ENCODE results near the gene XRCC1. TPM values are rescaled to one million over a fixed set of nuclear protein-coding genes. Genes with fewer than 3 reads are reported as not detected.

Gene XRCC1
- total RNA-seq, 2 donors from 2014 or later: 22.3 to 40.7 TPM

DNA sequence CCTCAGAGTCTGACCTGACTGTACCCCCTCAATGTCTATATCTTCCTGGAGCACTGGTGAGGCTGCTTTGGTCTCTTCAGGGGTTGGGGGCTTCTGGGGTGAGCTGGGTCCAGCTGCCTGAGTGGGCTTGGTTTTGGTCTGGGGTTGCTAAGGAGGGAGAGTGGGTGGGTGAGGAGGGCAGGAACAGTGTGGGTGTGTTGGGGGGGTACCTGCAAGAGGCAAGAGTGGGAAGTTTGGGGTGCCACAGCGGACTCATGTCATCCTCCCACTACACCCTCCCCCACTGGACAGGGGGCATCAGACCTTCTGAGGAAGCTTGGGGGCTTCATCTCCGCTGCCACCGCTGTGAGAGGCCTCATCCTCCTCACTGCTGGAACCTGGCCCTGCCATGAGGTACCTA, 28.7 kb downstream of the XRCC1 start:
- Histone ChIP-seq H3K36me3 (peaks cover 5% of the 10 kb centered on the region), H3K9ac (ENCODE audit: low read depth in 2 of 2, low read length in 2 of 2) (no peak overlapping the region), H3K4me3 (no peak overlapping the region), H3K9me3 (no peaks in the 10 kb centered on the region), H3K27me3 (no peaks in the 10 kb centered on the region), H3K4me1 (no peaks in the 10 kb centered on the region), H3K27ac (no peak overlapping the region)
- intact Hi-C loops (cut with DNase I): loop anchor here (10.0 kb wide), 1 partner anchor 258 kb away; the partner anchor contains the start of gene LYPD5
- no peak for DNase-seq
- TF ChIP-seq, protein P1, sequence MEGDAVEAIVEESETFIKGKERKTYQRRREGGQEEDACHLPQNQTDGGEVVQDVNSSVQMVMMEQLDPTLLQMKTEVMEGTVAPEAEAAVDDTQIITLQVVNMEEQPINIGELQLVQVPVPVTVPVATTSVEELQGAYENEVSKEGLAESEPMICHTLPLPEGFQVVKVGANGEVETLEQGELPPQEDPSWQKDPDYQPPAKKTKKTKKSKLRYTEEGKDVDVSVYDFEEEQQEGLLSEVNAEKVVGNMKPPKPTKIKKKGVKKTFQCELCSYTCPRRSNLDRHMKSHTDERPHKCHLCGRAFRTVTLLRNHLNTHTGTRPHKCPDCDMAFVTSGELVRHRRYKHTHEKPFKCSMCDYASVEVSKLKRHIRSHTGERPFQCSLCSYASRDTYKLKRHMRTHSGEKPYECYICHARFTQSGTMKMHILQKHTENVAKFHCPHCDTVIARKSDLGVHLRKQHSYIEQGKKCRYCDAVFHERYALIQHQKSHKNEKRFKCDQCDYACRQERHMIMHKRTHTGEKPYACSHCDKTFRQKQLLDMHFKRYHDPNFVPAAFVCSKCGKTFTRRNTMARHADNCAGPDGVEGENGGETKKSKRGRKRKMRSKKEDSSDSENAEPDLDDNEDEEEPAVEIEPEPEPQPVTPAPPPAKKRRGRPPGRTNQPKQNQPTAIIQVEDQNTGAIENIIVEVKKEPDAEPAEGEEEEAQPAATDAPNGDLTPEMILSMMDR (IDR thresholded peaks at IDR 0.05): no peak

DNA sequence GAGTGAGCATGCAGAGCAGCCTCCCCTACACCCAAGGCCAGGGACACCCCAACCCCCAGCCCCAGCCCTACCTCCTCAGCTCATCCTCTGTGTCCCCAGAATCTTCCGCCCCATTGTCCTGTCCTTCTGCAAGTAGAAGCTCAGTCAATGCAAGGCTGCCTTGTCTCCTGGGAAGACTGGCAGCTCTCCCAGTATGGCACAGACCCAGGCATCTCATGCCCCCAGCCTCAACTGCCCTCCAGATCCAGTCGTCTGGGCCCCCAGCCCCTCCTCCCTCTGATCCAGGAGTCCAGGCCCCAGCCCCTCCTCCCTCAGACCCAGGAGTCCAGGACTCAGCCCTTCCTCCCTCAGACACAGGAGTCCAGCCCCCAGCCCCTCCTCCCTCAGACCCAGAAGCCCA, 29.3 kb downstream of the XRCC1 start:
- DNase-seq: no peak
- Histone ChIP-seq H3K9ac (ENCODE audit: low read depth in 2 of 2, low read length in 2 of 2) (no peak overlapping the region), H3K9me3 (no peaks in the 10 kb centered on the region), H3K27ac (no peak overlapping the region), H3K36me3 (no peaks in the 10 kb centered on the region), H3K4me1 (no peaks in the 10 kb centered on the region), H3K27me3 (no peaks in the 10 kb centered on the region), H3K4me3 (no peak overlapping the region)
- intact Hi-C loops (cut with DNase I): loop anchor here (10.0 kb wide), 1 partner anchor 259 kb away; the partner anchor contains the start of gene LYPD5
- TF ChIP-seq, protein P1 (IDR thresholded peaks at IDR 0.05): no peak

DNA sequence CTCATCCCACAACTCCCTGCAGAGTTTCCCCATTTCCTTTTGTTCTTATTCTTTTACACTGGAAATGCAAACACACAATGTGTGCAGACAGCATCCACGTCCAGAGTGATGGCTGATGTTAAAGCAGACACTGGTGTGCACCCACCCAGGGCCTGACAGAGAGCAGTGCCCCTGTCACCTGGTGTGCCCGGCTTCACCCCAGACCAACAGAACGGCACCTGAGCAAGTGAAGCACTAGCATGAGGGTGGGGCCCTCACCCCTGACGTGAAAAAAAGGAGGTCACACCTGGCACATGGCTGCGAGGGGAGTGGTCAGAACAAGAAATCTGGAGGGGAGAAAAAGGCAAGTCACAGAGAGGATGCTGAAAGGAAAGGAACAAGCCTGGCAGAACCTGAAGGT, 30.1 kb downstream of the XRCC1 start:
- Histone ChIP-seq H3K9ac (ENCODE audit: low read depth in 2 of 2, low read length in 2 of 2) (no peak overlapping the region), H3K4me1 (no peaks in the 10 kb centered on the region), H3K9me3 (no peaks in the 10 kb centered on the region), H3K36me3 (no peaks in the 10 kb centered on the region), H3K27me3 (no peaks in the 10 kb centered on the region), H3K4me3 (no peak overlapping the region), H3K27ac (no peak overlapping the region)
- TF ChIP-seq, protein P1 (IDR thresholded peaks at IDR 0.05): no peak
- intact Hi-C loops (cut with DNase I): loop anchor here (10.0 kb wide), 1 partner anchor 260 kb away; the partner anchor contains the start of gene LYPD5
- no peak for DNase-seq

DNA sequence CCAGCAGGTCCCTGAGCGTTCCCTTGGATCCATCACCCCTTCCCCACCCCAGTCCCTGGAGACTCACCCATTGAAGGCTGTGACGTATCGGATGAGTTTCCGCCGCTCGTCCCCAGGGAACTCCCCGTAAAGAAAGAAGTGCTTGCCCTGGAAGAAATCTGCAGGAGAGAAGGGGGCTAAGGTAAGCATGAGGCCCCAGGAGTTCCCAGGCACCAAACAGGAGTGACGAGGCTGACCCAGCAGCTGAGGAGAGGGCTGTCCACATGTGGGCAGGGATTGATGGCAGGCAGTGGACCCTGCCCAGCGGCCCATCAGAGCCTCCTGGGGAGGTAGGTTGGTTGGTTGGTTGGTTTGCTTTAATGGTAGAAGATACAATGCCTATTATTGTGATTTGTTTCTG, 31.2 kb downstream of the XRCC1 start:
- TF ChIP-seq, protein P1 (IDR thresholded peaks at IDR 0.05): no peak
- Histone ChIP-seq H3K9ac (ENCODE audit: low read depth in 2 of 2, low read length in 2 of 2) (no peak overlapping the region), H3K9me3 (no peaks in the 10 kb centered on the region), H3K27me3 (no peaks in the 10 kb centered on the region), H3K27ac (no peak overlapping the region), H3K36me3 (no peaks in the 10 kb centered on the region), H3K4me1 (no peaks in the 10 kb centered on the region), H3K4me3 (no peak overlapping the region)
- DNase-seq: no peak
- intact Hi-C loops (cut with DNase I): loop anchor here (10.0 kb wide), 1 partner anchor 261 kb away; the partner anchor contains the start of gene LYPD5

DNA sequence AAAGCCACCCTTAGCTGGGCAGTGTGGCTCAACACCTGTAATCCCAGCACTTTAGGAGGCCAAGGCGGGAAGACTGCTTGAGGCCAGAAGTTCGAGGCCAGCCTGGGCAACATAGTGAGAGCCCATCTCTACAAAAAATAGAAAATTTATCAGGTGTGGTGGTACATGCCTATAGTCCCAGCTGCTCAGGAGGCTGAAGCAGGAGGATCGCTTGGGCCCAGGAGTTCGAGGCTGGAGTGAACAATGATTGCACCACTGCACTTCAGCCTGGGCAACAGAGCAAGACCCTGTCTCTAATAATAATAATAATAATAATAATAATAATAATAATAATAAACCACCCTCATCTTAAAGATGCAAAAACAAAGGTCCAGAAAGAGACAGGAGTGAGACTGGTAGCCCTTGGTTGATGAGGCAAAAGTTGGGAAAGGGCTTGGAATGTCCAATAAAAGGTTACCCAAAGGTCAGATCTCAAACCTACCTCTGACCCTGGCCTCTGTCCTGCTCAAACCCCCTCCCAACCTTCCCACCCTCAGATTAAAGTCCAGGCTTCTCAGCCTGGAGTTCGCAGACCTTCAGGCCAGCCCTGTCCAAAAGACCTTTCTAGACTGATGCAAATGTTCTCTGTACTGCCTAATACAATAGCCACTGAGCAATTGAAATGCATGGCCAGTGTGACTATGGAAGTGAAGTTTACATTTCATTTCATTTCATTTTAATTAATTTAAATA, 33.2 kb downstream of the XRCC1 start:
- H3K27ac ChIP-seq: no peak overlapping the region
- no peak for DNase-seq
- H3K4me3 ChIP-seq: no peak overlapping the region
- H3K27me3 ChIP-seq: no peaks in the 10 kb centered on the region
- intact Hi-C loops (cut with DNase I): loop anchor here (10.0 kb wide), 1 partner anchor 263 kb away; the partner anchor contains the start of gene LYPD5
- no peaks in the 10 kb centered on the region for H3K36me3 ChIP-seq
- H3K9me3 ChIP-seq: no peaks in the 10 kb centered on the region
- TF ChIP-seq, protein P1 (IDR thresholded peaks at IDR 0.05): no peak
- no peak overlapping the region for H3K9ac ChIP-seq (ENCODE audit: low read depth in 2 of 2, low read length in 2 of 2)
- H3K4me1 ChIP-seq: no peaks in the 10 kb centered on the region

Data from colonic mucosa (tissue), 4 donors.